H9 (cell line): ENCODE data around the gene KCTD12. TPM values are rescaled to one million over a fixed set of nuclear protein-coding genes. Genes with fewer than 3 reads are reported as not detected.

ENCODE experiments used
- DNase-seq: peaks from one replicate; pipeline ENCODE4 v3.0.0-alpha.2; 2017
- H2AFZ ChIP-seq: one replicate; pipeline ENCODE4 v1.6.1; 2013; ENCODE audit warnings: mild to moderate bottlenecking, low read length, control low read depth, moderate library complexity
- H2AK5ac ChIP-seq: 2 replicates; pipeline ENCODE4 v1.6.1; 2013; ENCODE audit warnings: low read length, control low read depth, mixed read lengths; ENCODE audit not compliant: insufficient read length
- H2BK120ac ChIP-seq: one replicate; pipeline ENCODE4 v1.6.1; 2013; ENCODE audit warnings: low read depth, mild to moderate bottlenecking, low read length, control low read depth, inconsistent platforms; ENCODE audit not compliant: poor library complexity, severe bottlenecking
- H2BK12ac ChIP-seq: 2 replicates; pipeline ENCODE4 v1.6.1; 2013; ENCODE audit warnings: low read length, control low read depth, mixed read lengths, low read depth; ENCODE audit not compliant: insufficient read length
- H2BK15ac ChIP-seq: 2 replicates; pipeline ENCODE4 v1.6.1; 2013; ENCODE audit warnings: low read depth, low read length, control low read depth
- H2BK20ac ChIP-seq: one replicate; pipeline ENCODE4 v1.6.1; 2013; ENCODE audit warnings: low read depth, mild to moderate bottlenecking, low read length, control low read depth, inconsistent platforms; ENCODE audit not compliant: poor library complexity, severe bottlenecking
- H2BK5ac ChIP-seq: 2 replicates; pipeline ENCODE4 v1.6.1; 2013; ENCODE audit warnings: low read length, control low read depth, mixed read lengths; ENCODE audit not compliant: insufficient read length
- H3K14ac ChIP-seq: 2 replicates; pipeline ENCODE4 v1.6.1; 2013; ENCODE audit warnings: low read length, control low read depth; ENCODE audit not compliant: insufficient read depth
- H3K18ac ChIP-seq: 2 replicates; pipeline ENCODE4 v1.6.1; 2013; ENCODE audit warnings: low read depth, mild to moderate bottlenecking, mixed read lengths, low read length, control low read depth; ENCODE audit not compliant: insufficient read length
- H3K23ac ChIP-seq: 2 replicates; pipeline ENCODE4 v1.6.1; 2013; ENCODE audit warnings: low read length, control low read depth, mixed read lengths, low read depth; ENCODE audit not compliant: insufficient read length
- H3K23me2 ChIP-seq: 2 replicates; pipeline ENCODE4 v1.6.1; 2013; ENCODE audit warnings: low read depth, mild to moderate bottlenecking, mixed read lengths, low read length, control low read depth; ENCODE audit not compliant: insufficient read length, poor library complexity, severe bottlenecking
- H3K27ac ChIP-seq: 2 replicates; pipeline ENCODE4 v1.5.1; 2013; ENCODE audit warnings: low read length, control low read depth, mixed read lengths, low read depth; ENCODE audit not compliant: insufficient read length
- H3K27me3 ChIP-seq: 2 replicates; pipeline ENCODE4 v1.6.1; 2013; ENCODE audit warnings: low read length, control low read depth, inconsistent platforms; ENCODE audit not compliant: insufficient read depth
- H3K4ac ChIP-seq: 2 replicates; pipeline ENCODE4 v1.6.1; 2013; ENCODE audit warnings: low read depth, mild to moderate bottlenecking, control low read depth, inconsistent platforms, low read length, moderate library complexity
- H3K4me1 ChIP-seq: 2 replicates; pipeline ENCODE4 v1.6.1; 2013; ENCODE audit warnings: low read length, control low read depth, inconsistent platforms; ENCODE audit not compliant: insufficient read depth
- H3K4me2 ChIP-seq: 2 replicates; pipeline ENCODE4 v1.6.1; 2013; ENCODE audit warnings: low read length, control low read depth, mixed read lengths; ENCODE audit not compliant: insufficient read length, insufficient read depth
- H3K56ac ChIP-seq: 2 replicates; pipeline ENCODE4 v1.6.1; 2013; ENCODE audit warnings: low read depth, mild to moderate bottlenecking, mixed read lengths, low read length, control low read depth; ENCODE audit not compliant: insufficient read length
- H3K79me1 ChIP-seq: 2 replicates; pipeline ENCODE4 v1.6.1; 2013; ENCODE audit warnings: low read depth, mild to moderate bottlenecking, moderate library complexity, low read length, control low read depth, inconsistent platforms; ENCODE audit not compliant: insufficient read depth, poor library complexity, severe bottlenecking
- H3K79me2 ChIP-seq: 2 replicates; pipeline ENCODE4 v1.6.1; 2013; ENCODE audit warnings: low read length, control low read depth, inconsistent platforms; ENCODE audit not compliant: insufficient read depth
- H3K9ac ChIP-seq: 2 replicates; pipeline ENCODE4 v1.6.1; 2013; ENCODE audit warnings: low read length, control low read depth, mixed read lengths; ENCODE audit not compliant: insufficient read length; ENCODE audit errors: extremely low read depth
- H3K9me3 ChIP-seq: one replicate; pipeline ENCODE4 v1.6.1; 2013; ENCODE audit warnings: low read depth, low read length, inconsistent platforms; ENCODE audit not compliant: control insufficient read depth
- H3T11ph ChIP-seq: one replicate; pipeline ENCODE4 v1.6.1; 2013; ENCODE audit warnings: mild to moderate bottlenecking, low read length, control low read depth, inconsistent platforms
- H4K20me1 ChIP-seq: one replicate; pipeline ENCODE4 v1.6.1; 2013; ENCODE audit not compliant: control insufficient read depth, insufficient read length, insufficient read depth
- H4K5ac ChIP-seq: 2 replicates; pipeline ENCODE4 v1.6.1; 2013; ENCODE audit warnings: low read depth, mild to moderate bottlenecking, mixed read lengths, low read length, control low read depth; ENCODE audit not compliant: insufficient read length
- H4K8ac ChIP-seq: replicated peaks from 2 replicates; pipeline ENCODE4 v1.6.1; 2013; ENCODE audit warnings: low read length, control low read depth, mixed read lengths, low read depth; ENCODE audit not compliant: insufficient read length
- H4K91ac ChIP-seq: 2 replicates; pipeline ENCODE4 v1.6.1; 2013; ENCODE audit warnings: low read depth, mild to moderate bottlenecking, moderate library complexity, mixed read lengths, low read length, control low read depth; ENCODE audit not compliant: insufficient read length
- H3K27ac Mint-ChIP-seq, 3 experiments: 2 replicates in 2 of 3; 3 replicates in 1 of 3; pipeline ENCODE4 v1.8.0; 2020 to 2021; ENCODE audit warnings: mixed read lengths in 3 of 3, mild to moderate bottlenecking in 1 of 3, moderate library complexity in 1 of 3
- H3K27me3 Mint-ChIP-seq: 2 replicates; pipeline ENCODE4 v1.8.0; 2021; ENCODE audit warnings: low read depth, mild to moderate bottlenecking, moderate library complexity, mixed read lengths
- H3K36me3 Mint-ChIP-seq, 3 experiments: 2 replicates in 2 of 3; 3 replicates in 1 of 3; pipeline ENCODE4 v1.8.0; 2020 to 2021; ENCODE audit warnings: low read depth in 3 of 3, mixed read lengths in 3 of 3; ENCODE audit not compliant: insufficient read depth in 1 of 3
- H3K4me1 Mint-ChIP-seq, 2 experiments: 2 replicates each; pipeline ENCODE4 v1.8.0; 2020; ENCODE audit warnings: mixed read lengths in 2 of 2
- H3K4me3 Mint-ChIP-seq, 2 experiments: 2 replicates in 1 of 2; 3 replicates in 1 of 2; pipeline ENCODE4 v1.8.0; 2020 to 2021; ENCODE audit warnings: mild to moderate bottlenecking in 2 of 2, mixed read lengths in 2 of 2, moderate library complexity in 1 of 2
- H3K9me3 Mint-ChIP-seq, 2 experiments: 2 replicates in 1 of 2; 3 replicates in 1 of 2; pipeline ENCODE4 v1.8.0; 2020; ENCODE audit warnings: mild to moderate bottlenecking in 2 of 2, mixed read lengths in 2 of 2, moderate library complexity in 1 of 2
- WGBS: extraction: QIAGEN DNeasy Blood & Tissue Kit; methylation state at CpG from one replicate; pipeline ENCODE4 v1.1.7; 2013; ENCODE audit warnings: missing lambda C conversion rate, low lambda C conversion rate, mixed read lengths; ENCODE audit not compliant: insufficient read length; ENCODE audit errors: extremely low coverage; 5-methylcytosine and 5-hydroxymethylcytosine counted together
- total RNA-seq: library from RNA; stranded (reverse); gene quantifications from 2 replicates; pipeline ENCODE4 v1.2.1, GENCODE V29; 2021
- TF ChIP-seq, protein P1 (sequence below): fragments of 200-600 bp; sonication (generic); conservative IDR thresholded peaks from 3 replicates; pipeline ENCODE4 v1.8.0; 2021; ENCODE audit warnings: antibody characterized with exemption, mild to moderate bottlenecking

KCTD12 gene
- total RNA-seq, 1 experiment from 2014 or later = 3.4 TPM

DNA sequence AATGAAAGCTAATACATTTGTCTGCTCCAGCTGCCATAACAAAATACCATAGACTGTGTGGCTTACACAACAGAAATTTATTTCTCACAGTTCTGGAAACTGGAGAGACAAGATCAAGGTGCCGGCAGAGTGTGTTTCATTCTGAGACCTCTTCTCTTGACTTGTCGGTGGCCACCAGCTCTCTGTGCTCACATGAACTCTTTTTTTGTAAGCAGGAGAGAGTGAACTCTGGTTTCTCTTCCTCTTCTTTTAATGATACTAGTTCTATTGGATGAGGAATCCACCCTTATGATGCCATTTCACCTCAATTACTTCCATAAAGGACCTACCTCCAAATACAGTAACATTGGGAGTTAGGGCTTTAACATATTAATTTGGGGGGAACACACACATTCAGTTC lies 11.7 kb downstream of the KCTD12 start:
- Histone ChIP-seq H3T11ph (no peak overlapping the region), H3K56ac (no peak overlapping the region), H2BK20ac (no peak overlapping the region), H3K27me3 (no peaks in the 10 kb centered on the region), H3K4me1 (no peaks in the 10 kb centered on the region), H2BK15ac (no peak overlapping the region), H4K20me1 (no peaks in the 10 kb centered on the region), H3K79me1 (no peaks in the 10 kb centered on the region), H3K27ac (no peak overlapping the region), H3K23me2 (no peaks in the 10 kb centered on the region), H2AK5ac (no peak overlapping the region), H4K5ac (no peak overlapping the region), H3K18ac (no peak overlapping the region), H3K23ac (no peak overlapping the region), H2BK120ac (no peak overlapping the region), H3K9ac (no peak overlapping the region), H2BK5ac (no peak overlapping the region), H4K8ac (no peak overlapping the region), H3K79me2 (no peaks in the 10 kb centered on the region), H3K9me3 (no peaks in the 10 kb centered on the region), H2BK12ac (no peak overlapping the region), H3K4me2 (no peak overlapping the region), H3K4ac (no peak overlapping the region), H3K14ac (no peak overlapping the region), H4K91ac (no peak overlapping the region), H2AFZ (no peak overlapping the region)
- Mint-ChIP-seq H3K36me3 (no peaks in the 10 kb centered on the region), H3K9me3 (no peaks in the 10 kb centered on the region), H3K27ac (no peak overlapping the region), H3K4me3 (no peak overlapping the region), H3K27me3 (peaks cover 2% of the 10 kb centered on the region; the same call in 1 of the 2 replicates), H3K4me1 (no peaks in the 10 kb centered on the region; a peak in 1 of 4 replicates)
- WGBS = no CpG with 5 or more reads among the region's 2 CpGs
- TF ChIP-seq, protein P1, sequence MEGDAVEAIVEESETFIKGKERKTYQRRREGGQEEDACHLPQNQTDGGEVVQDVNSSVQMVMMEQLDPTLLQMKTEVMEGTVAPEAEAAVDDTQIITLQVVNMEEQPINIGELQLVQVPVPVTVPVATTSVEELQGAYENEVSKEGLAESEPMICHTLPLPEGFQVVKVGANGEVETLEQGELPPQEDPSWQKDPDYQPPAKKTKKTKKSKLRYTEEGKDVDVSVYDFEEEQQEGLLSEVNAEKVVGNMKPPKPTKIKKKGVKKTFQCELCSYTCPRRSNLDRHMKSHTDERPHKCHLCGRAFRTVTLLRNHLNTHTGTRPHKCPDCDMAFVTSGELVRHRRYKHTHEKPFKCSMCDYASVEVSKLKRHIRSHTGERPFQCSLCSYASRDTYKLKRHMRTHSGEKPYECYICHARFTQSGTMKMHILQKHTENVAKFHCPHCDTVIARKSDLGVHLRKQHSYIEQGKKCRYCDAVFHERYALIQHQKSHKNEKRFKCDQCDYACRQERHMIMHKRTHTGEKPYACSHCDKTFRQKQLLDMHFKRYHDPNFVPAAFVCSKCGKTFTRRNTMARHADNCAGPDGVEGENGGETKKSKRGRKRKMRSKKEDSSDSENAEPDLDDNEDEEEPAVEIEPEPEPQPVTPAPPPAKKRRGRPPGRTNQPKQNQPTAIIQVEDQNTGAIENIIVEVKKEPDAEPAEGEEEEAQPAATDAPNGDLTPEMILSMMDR = no peak
- no peak for DNase-seq
